Stimulated activated CD4-positive, alpha-beta T cell treated with anti-CD3 and anti-CD28 coated beads, Interleukin-1b, Interleukin-23, amount 100 ng/mL, for 48 hours (primary cell): ENCODE data around the gene NFRKB.
A peak's percentile ranks its signal among the peaks of the same experiment; 100 is the strongest.
"Not testable (repeated sequence)": the region's sequence is repeated elsewhere in the genome, so short reads cannot be mapped to it uniquely, and the experiment has no call there.

Source experiments
- DNase-seq: peaks from one replicate; pipeline ENCODE4 v3.0.0-alpha.2; 2020

Gene NFRKB

DNA sequence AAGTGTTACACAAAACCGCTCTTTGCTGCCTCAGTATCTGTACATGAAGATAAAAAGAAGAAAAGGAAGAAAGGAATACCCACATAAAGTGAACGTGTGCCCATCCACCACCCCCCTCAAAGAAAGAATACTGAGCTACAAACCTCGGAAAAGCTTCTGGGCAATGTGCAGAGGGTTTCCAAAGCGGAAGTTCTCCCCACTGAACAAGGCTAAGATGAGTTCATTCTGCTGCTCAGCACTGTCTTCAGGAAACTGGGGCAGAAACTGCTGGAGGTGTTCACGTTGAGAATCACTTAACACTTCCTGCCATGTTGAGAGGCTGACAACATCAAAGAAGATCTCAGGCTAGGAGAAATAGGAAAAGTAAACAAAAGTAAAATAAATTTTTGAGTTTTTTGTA lies 6.9 kb downstream of the NFRKB start:
- no peak for DNase-seq

DNA sequence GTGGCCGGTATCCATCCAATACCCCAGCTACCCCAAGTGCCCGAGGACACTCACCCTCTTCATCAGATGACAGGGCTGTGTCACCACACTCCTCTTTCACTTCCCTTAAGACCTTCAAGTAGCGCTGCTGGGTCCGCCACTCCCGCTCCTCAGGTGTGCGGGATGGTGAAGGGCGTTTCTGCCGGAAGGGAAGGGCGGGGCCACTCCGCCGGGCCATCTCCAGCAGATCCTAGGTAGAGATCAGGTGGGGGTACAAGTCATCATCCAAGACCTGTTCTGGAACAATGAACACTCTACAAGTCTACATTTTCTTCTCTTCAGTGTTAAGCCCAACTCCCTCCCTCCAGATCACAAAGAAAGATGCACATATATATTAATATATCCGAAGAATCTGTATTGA lies 10.0 kb downstream of the NFRKB start:
- DNase-seq: no peak

- no peak for DNase-seq
Measured at GRCh38 chr11:129884581-129884980, 10.8 kb downstream of the NFRKB start.

- DNase-seq: peak; percentile 25
Measured at GRCh38 chr11:129881570-129882170, 13.7 kb downstream of the NFRKB start.

GRCh38 chr11:129880311-129880710 lies 15.1 kb downstream of the NFRKB start:
- DNase-seq: no peak

DNA sequence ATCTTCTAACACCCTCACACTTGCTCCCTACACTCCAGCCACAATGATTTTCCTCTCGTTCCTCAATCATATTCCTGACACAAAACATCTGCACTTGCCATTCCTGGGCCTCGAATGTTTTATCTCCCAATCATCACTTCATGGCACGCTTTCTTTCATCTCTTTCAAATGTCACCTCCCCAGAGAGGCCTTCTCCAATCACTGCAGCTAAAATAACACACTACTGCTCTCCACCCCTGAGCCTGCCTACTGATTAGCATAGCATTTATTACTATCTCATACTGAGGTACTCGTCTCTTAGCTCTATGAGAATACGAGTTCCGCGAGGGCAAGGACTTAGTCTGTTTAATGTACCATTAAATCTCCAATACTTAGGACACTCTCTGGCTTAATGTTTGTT lies 23.5 kb downstream of the NFRKB start:
- DNase-seq: no peak

GRCh38 chr11:129868626-129869025 lies 26.8 kb downstream of the NFRKB start:
- DNase-seq: not testable (repeated sequence)

DNA sequence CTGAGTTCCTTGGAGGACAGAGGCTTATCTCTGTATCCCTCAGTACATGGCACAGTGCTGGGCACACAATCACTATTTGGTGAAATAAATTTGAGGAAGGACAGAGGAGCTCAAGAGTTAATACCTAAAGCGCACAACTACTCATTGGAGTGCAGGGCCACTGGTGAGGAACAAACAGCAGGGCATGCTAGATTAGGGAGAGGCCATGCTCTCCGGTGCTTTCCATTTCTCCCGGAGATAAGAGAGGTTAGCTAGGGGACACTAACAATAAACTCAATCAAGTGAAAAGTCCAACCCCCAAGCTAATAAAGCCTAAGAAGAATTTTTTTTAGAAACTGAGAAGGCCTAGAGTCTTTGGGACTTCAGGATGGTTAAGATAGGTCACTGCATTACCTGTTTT lies 29.1 kb downstream of the NFRKB start:
- no peak for DNase-seq

- peak; percentile 17 for DNase-seq
Measured at GRCh38 chr11:129865701-129866100, 29.7 kb downstream of the NFRKB start.

DNA sequence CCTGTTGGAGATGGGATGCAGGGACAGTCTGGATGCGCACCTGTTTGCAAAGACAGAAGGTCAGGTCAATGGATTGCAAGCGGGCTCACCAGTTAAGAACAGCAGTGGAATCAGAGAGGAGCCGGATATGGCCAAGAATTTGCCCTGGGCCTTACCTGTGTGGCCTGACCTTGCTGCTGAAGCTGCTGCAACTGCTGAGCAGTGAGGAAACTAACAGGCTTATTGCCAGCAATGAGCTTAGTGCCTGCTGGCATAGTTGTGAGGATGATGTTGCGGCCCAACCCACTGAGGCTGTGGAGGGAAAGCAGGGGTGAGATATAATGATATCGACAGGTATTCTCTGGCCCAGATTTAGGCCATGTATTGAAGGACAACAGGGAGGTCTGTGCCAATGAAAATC lies 30.6 kb downstream of the NFRKB start:
- no peak for DNase-seq

- no peak for DNase-seq
Measured at GRCh38 chr11:129861702-129862522, 33.5 kb downstream of the NFRKB start.

- no peak for DNase-seq
Measured at GRCh38 chr11:129856036-129856435, 39.3 kb downstream of the NFRKB start.

- no peak for DNase-seq
Measured at GRCh38 chr11:129855086-129855485, 40.3 kb downstream of the NFRKB start.

DNA sequence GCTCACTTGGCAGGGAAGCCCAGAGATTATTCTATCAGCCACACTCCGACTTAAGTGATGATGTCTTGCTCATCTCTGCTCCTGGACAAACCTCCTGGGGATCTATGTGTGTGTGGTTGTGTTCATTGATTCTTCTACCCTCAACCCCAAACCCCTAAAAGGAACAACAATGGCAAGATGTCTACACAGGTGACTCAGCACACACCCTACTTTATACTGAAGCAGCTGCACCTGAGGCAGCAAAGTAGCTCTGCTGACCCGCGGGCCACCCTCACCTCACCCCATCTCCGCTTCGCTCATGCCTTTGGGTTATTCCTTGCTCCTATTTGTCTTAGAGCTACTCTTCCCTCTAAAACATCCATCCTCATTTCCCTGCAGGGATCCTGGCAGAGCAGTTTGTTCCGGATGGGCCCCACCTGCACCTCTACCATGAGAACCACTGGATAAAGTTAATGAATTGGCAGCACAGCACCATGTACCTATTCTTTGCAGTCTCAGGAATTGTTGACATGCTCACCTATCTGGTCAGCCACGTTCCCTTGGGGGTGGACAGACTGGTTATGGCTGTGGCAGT lies 41.1 kb downstream of the NFRKB start:
- DNase-seq: no peak

DNA sequence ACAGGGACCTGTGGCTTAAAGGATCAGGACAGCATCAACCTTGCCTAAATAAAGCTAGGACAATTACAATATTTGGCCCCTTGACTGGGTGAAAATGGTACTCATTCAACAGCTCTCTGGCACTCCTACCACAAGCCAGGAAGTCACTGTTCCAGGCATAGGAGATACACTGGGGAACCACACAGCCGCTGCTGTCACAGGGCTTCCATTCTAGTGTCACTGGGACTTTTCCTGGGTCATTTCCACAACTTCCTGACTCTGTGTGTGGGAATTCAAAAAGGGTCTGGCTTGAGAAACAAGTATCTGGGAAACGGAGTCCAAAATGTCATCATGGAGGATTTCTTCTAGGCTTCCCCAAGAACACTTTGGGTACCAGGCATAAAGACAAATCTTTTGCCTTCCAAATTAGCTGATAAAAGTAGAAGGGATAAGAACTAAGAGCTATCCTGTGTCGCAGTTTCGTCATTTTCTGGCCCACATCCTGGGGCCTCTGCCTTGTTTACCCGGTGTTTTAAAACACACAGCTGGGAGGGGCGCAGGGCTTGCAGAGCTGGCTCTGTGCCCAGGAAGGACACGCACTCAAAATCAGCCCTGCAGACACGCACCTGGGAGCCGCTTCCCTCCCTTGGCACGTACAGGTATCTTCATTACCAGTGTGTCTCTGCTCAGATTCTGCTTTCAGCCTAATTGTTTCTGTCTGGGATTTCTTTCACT lies 41.7 kb downstream of the NFRKB start:
- peak; percentile 30 for DNase-seq

DNA sequence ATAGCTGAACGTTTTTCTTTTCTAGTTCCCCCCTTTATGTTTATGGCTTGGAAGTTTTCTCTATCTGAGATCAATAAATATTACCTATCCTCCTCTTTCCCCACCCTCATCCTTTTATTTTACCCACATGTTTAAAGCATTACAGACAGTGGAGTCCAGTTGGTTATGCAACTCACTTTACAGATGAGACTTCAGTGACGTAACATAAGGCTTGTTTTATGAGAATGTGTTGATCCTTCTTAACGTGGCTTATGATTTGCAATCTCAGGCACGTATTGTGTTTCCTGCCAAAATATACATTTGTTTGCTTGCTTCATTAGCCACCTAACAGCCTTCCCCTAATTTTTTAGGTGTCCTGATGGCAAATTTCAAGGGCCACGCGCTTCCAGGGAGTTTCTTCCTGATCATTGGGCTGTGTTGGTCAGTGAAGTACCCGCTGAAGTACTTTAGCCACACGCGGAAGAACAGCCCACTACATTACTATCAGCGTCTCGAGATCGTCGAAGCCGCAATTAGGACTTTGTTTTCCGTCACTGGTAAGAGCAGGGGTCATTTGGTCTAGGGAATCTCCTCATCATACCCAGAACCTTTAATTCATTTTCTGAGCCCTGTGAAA lies 43.1 kb downstream of the NFRKB start:
- no peak for DNase-seq

GRCh38 chr11:129849447-129850130 lies 45.8 kb downstream of the NFRKB start:
- DNase-seq: no peak

GRCh38 chr11:129847361-129847760 lies 48.0 kb downstream of the NFRKB start:
- DNase-seq: not testable (repeated sequence)

- DNase-seq: peak; percentile 17
Measured at GRCh38 chr11:129846508-129847335, 48.7 kb downstream of the NFRKB start.
